Measurements from ENCODE around the gene DENND4B. TPM values are rescaled to one million over a fixed set of nuclear protein-coding genes. Genes with fewer than 3 reads are reported as not detected.

DENND4B gene
- total RNA-seq, 1 donor from 2014 or later, result 257 TPM

DNA sequence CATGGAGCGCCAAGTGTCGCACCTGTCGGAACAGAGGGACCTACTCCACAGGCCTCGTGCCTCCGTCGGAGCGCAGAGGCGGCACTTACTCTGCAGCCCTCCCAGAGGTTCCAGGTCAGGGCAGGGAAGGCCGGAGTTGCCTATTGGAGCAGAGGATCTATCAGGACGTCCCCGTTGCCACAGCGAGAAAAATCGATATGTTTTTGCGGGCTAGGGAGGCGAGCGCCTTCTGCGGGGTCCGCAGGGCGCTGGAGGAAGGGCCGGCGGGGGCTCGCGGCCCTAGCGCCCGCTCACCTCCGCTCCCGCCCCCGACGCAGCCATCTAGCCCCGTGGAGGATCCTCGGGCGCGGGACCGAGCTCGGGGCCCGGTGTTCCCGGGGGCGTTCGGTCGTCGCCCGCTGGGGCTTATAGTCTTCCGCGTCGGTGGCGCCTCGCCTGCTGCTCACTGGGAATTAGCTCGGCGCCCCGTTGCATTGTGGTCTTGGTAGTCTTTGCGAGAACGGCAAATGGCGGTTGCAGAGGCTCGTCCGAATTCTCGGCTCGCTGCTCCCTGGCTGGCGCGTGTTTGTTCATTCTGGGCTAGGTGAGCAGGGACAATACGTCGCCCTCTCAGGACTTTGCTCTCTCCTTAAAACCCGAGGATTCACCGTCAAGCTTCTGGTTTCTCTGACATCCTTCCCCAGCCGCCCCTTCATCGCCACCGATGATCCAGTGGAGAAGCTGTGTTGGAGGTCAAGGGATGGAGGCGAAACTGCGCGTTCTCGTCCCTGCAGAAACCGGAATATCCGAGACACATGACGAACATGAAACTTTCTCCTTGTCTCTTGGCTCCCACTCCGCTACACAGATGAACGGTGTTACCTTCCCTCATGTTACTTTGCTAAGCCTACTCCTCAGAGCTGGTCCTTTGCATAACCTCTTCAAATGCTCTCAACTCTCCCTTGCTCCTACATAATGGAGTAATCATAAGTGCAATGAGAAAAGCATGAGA, 31.0 kb upstream of the DENND4B start, which contains the start of gene JTB:
JTB (minus strand) TSS at position 425 of the 991 bp plus-strand sequence; CDS start at position 3, 422 bp downstream.
- DNase-seq (peak; percentile 72), ATAC-seq (ENCODE audit: low read depth) (peak; percentile 97)
- TF ChIP-seq, protein P1, sequence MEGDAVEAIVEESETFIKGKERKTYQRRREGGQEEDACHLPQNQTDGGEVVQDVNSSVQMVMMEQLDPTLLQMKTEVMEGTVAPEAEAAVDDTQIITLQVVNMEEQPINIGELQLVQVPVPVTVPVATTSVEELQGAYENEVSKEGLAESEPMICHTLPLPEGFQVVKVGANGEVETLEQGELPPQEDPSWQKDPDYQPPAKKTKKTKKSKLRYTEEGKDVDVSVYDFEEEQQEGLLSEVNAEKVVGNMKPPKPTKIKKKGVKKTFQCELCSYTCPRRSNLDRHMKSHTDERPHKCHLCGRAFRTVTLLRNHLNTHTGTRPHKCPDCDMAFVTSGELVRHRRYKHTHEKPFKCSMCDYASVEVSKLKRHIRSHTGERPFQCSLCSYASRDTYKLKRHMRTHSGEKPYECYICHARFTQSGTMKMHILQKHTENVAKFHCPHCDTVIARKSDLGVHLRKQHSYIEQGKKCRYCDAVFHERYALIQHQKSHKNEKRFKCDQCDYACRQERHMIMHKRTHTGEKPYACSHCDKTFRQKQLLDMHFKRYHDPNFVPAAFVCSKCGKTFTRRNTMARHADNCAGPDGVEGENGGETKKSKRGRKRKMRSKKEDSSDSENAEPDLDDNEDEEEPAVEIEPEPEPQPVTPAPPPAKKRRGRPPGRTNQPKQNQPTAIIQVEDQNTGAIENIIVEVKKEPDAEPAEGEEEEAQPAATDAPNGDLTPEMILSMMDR (IDR thresholded peaks at IDR 0.05), result no peak
- ChIA-PET CTCF (interaction anchor here (1.2 to 2.9 kb wide), 5 partner anchors 9 to 156 kb away, joined by 4 to 15 read pairs (median 8); partner anchors contain the start of genes CREB3L4, CRTC2, DENND4B and RAB13), POLR2A (interaction anchor here (0.5 to 8.0 kb wide), 21 partner anchors 9 to 442 kb away, joined by 3 to 230 read pairs (median 4); partner anchors contain the start of genes CREB3L4, CRTC2, DENND4B and GATAD2B)
- intact Hi-C loops (cut with micrococcal nuclease), result loop anchor here (1.0 to 2.0 kb wide), 5 partner anchors 8 to 55 kb away; partner anchors contain the start of genes CREB3L4, CRTC2, GATAD2B and RPS27
- peaks cover 47% of the 10 kb centered on the region for H3K36me3 Mint-ChIP-seq (ENCODE audit: low read depth)
- H3K4me3 Mint-ChIP-seq, result peak within 1 kb of the TSS; percentile 98
- H3K27ac Mint-ChIP-seq, result peak within 1 kb of the TSS; percentile 97
- peaks cover 32% of the 10 kb centered on the region for H3K4me1 Mint-ChIP-seq
- H3K27me3 Mint-ChIP-seq, result no peaks in the 10 kb centered on the region
- H3K9me3 Mint-ChIP-seq, result no peaks in the 10 kb centered on the region

DNA sequence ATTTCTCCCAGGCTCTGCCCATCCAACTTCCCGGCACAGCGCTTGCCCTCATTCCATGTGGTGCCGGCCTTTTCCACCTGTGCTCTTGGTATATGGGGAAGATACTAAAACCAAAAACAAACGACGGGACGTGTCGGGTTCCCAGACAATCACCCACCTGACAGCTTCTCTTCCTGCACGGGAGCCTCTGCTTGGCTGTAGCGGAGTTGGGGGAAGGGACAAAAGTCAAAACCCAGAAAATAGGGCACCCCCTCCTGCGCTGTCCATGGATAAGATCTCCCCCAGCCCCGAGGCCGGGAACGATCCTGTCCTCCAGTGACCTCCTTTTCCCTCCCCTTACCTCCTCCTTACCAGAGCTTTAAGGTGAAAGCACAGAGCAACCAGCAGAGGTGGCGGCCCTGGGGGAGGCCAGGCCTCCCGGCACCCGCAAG, 30.3 kb upstream of the DENND4B start:
- intact Hi-C loops (cut with micrococcal nuclease), result loop anchor here (1.0 to 2.0 kb wide), 5 partner anchors 8 to 54 kb away; partner anchors contain the start of genes CREB3L4, CRTC2, GATAD2B and RPS27
- DNase-seq (no peak), ATAC-seq (ENCODE audit: low read depth) (no peak)
- ChIA-PET CTCF (interaction anchor here (1.2 to 2.9 kb wide), 4 partner anchors 9 to 30 kb away, joined by 4 to 15 read pairs (median 11); partner anchors contain the start of genes CREB3L4, CRTC2, DENND4B and RAB13), POLR2A (interaction anchor here (0.5 to 8.0 kb wide), 16 partner anchors 10 to 412 kb away, joined by 3 to 230 read pairs (median 4); partner anchors contain the start of genes CREB3L4, CRTC2, DENND4B and GATAD2B)
- Mint-ChIP-seq H3K9me3 (no peaks in the 10 kb centered on the region), H3K27me3 (no peaks in the 10 kb centered on the region), H3K4me1 (peaks cover 32% of the 10 kb centered on the region), H3K4me3 (peak overlapping the region; percentile 98), H3K27ac (peak overlapping the region; percentile 97), H3K36me3 (ENCODE audit: low read depth) (peaks cover 48% of the 10 kb centered on the region)
- TF ChIP-seq, protein P1 (IDR thresholded peaks at IDR 0.05), result no peak

DNA sequence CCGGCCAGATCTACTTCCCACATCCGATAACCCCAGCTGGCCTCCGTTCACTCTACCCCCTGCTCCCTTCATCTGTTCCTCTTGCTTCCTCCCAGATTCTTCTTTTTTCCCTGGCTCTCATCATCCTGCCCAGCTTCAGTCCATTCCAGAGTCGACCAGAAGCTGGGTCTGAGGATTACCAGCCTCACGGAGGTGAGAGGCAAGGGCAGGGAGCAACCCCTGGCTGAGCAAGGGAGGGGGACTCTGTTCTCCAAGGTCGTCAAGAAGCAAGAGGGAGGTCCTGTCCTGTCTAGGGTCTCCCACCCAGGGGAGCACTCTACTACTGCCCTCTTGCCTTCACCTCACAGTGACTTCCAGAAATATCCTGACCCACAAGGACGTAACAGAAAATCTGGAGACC, 27.0 kb upstream of the DENND4B start:
- Mint-ChIP-seq H3K9me3 (no peaks in the 10 kb centered on the region), H3K27ac (peak overlapping the region; percentile 43), H3K4me1 (peaks cover 38% of the 10 kb centered on the region), H3K36me3 (ENCODE audit: low read depth) (peaks cover 48% of the 10 kb centered on the region), H3K4me3 (no peak overlapping the region), H3K27me3 (no peaks in the 10 kb centered on the region)
- DNase-seq (no peak), ATAC-seq (ENCODE audit: low read depth) (no peak)
- ChIA-PET POLR2A (interaction anchor here (0.7 to 2.0 kb wide), 4 partner anchors 11 to 166 kb away, joined by 3 to 8 read pairs (median 5); partner anchors contain the start of gene SLC39A1), CTCF (no interaction called here)
- TF ChIP-seq, protein P1 (IDR thresholded peaks at IDR 0.05), result no peak
- intact Hi-C loops (cut with micrococcal nuclease), result no loop called here

DNA sequence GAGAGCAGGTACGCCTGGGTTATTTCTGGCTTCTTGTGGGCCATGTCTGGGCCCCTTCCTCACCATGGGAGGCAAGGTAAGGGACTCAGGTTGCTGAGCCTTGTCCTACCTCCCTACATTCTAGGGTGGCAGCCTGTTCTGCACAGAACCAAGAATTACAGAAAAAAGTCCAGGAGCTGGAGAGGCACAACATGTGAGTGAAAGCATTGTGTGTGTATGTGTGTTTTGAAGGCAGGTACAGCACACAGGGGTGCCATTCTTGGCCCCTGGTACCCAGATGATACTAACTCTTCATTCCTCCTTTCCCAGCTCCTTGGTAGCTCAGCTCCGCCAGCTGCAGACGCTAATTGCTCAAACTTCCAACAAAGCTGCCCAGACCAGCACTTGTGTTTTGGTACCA, 26.6 kb upstream of the DENND4B start:
- no peak overlapping the region for H3K4me3 Mint-ChIP-seq
- DNase-seq (no peak), ATAC-seq (ENCODE audit: low read depth) (no peak)
- TF ChIP-seq, protein P1 (IDR thresholded peaks at IDR 0.05), result no peak
- no peaks in the 10 kb centered on the region for H3K9me3 Mint-ChIP-seq
- no peaks in the 10 kb centered on the region for H3K27me3 Mint-ChIP-seq
- peak overlapping the region; percentile 68 for H3K27ac Mint-ChIP-seq
- peaks cover 39% of the 10 kb centered on the region for H3K4me1 Mint-ChIP-seq
- CTCF ChIA-PET, result no interaction called here
- intact Hi-C loops (cut with micrococcal nuclease), result no loop called here
- H3K36me3 Mint-ChIP-seq (ENCODE audit: low read depth), result peaks cover 48% of the 10 kb centered on the region
- POLR2A ChIA-PET, result interaction anchor here (1.4 to 2.0 kb wide), 2 partner anchors 10 to 12 kb away, joined by 5 to 8 read pairs; partner anchors contain the start of gene SLC39A1

Measured in activated B cell treated with CpG ODN at 0.5 μM for 24 hours (primary cell).